ENCODE measurements around the gene LONRF3. TPM values are rescaled to one million over a fixed set of nuclear protein-coding genes. Genes with fewer than 3 reads are reported as not detected.

The LONRF3 gene
- total and polyA plus RNA-seq, 2 of the 8 experiments (the other 6 are each of a cell fraction or from before 2014, with no cell fraction given) = 0.11 TPM; not detected in 1

GRCh38 chrX:118928151-118928550, 46.3 kb upstream of the LONRF3 start:
- no peaks in the 10 kb centered on the region for H3K36me3 ChIP-seq (ENCODE audit: control insufficient read depth in 2 of 4, insufficient read depth in 4 of 4, low read length in 3 of 4)
- no peaks in the 10 kb centered on the region for H3K9me3 ChIP-seq (ENCODE audit: insufficient read depth in 2 of 2, low read depth in 1 of 2, low read length in 1 of 2)
- no peaks in the 10 kb centered on the region for H4K20me1 ChIP-seq (replicated peaks in 1 of 2; ENCODE audit: control insufficient read depth in 1 of 2, insufficient read depth in 2 of 2, low read length in 2 of 2)
- no peak overlapping the region for H3K56ac ChIP-seq (replicated peaks; ENCODE audit: insufficient read length, low read depth, low read length)
- CTCF ChIA-PET (ENCODE audit: partially characterized antibody) = no interaction called here
- H3K27ac ChIP-seq (ENCODE audit: low read depth, low read length) = no peak overlapping the region
- H3K4me2 ChIP-seq (ENCODE audit: insufficient read depth in 1 of 2, low read depth in 2 of 2, low read length in 2 of 2) = no peak overlapping the region
- no peak overlapping the region for H2AFZ ChIP-seq (ENCODE audit: low read length)
- no peaks in the 10 kb centered on the region for H3K79me2 ChIP-seq (ENCODE audit: control insufficient read depth in 1 of 2, insufficient read depth in 2 of 2, low read length in 2 of 2)
- FAIRE-seq (no peak), DNase-seq (ENCODE audit: low read depth in 1 of 2, low spot score in 2 of 2) (no peak)
- H4K5ac ChIP-seq (ENCODE audit: insufficient read length, low read depth, low read length) = no peak overlapping the region
- H3K79me1 ChIP-seq (ENCODE audit: low read depth, low read length) = no peaks in the 10 kb centered on the region
- H3K23me2 ChIP-seq (ENCODE audit: low read depth, low read length) = no peaks in the 10 kb centered on the region
- WGBS, 2 experiments (ENCODE audit: extremely low coverage in 1 of 2, insufficient coverage in 1 of 2, insufficient read length in 1 of 2, insufficient replicate concordance in 2 of 2, low coverage in 1 of 2, low lambda C conversion rate in 2 of 2, missing lambda C conversion rate in 1 of 2) = 90% methylated on average over 2 of the region's 2 CpGs; no CpG with 5 or more reads in 1 of the 2 experiments
- H2BK15ac ChIP-seq (ENCODE audit: low read length) = no peak overlapping the region
- no peak overlapping the region for H2BK5ac ChIP-seq (ENCODE audit: low read depth, low read length)
- no peak overlapping the region for H3K14ac ChIP-seq (ENCODE audit: insufficient read length)
- no peak overlapping the region for H3K9ac ChIP-seq (replicated peaks in 1 of 4; ENCODE audit: extremely low read depth in 1 of 4, low read depth in 3 of 4, low read length in 3 of 4)
- no peak overlapping the region for H4K8ac ChIP-seq (ENCODE audit: extremely low read depth, insufficient read depth, low read length)
- H3K18ac ChIP-seq (ENCODE audit: extremely low read depth, low read length) = no peak overlapping the region
- no peaks in the 10 kb centered on the region for H3K27me3 ChIP-seq (replicated peaks in 1 of 4; ENCODE audit: control insufficient read depth in 3 of 4, extremely low read depth in 1 of 4, insufficient read depth in 3 of 4, low read length in 3 of 4)
- no peak overlapping the region for H4K91ac ChIP-seq (replicated peaks; ENCODE audit: insufficient read length, low read length)
- POLR2A ChIA-PET (ENCODE audit: partially characterized antibody) = no interaction called here
- no peak overlapping the region for H3K4ac ChIP-seq (replicated peaks; ENCODE audit: insufficient read length, low read depth, low read length)
- no peak overlapping the region for H2AK5ac ChIP-seq (ENCODE audit: low read depth, low read length)
- no peak overlapping the region for H3K4me3 ChIP-seq (ENCODE audit: extremely low read depth in 1 of 4, insufficient read depth in 2 of 4, low read depth in 3 of 4, low read length in 4 of 4)
- no peaks in the 10 kb centered on the region for H3K4me1 ChIP-seq (replicated peaks in 1 of 4; ENCODE audit: control insufficient read depth in 3 of 4, insufficient read depth in 4 of 4, low read length in 3 of 4)
- no peak overlapping the region for H2BK120ac ChIP-seq (replicated peaks; ENCODE audit: low read depth, low read length)
- H2BK12ac ChIP-seq (ENCODE audit: low read depth, low read length) = no peak overlapping the region
- no peak overlapping the region for H2BK20ac ChIP-seq (ENCODE audit: low read length)
- no peak overlapping the region for H3K23ac ChIP-seq (ENCODE audit: insufficient read length)
- no peak for TF ChIP-seq HDAC2 (IDR thresholded peaks at IDR 0.05; ENCODE audit: borderline replicate concordance in 1 of 2, low read depth in 2 of 2, low read length in 2 of 2)
- TF ChIP-seq YY1 (IDR thresholded peaks at IDR 0.05; ENCODE audit: low read depth, low read length) = no peak
- no peak for TF ChIP-seq TAF1 (IDR thresholded peaks at IDR 0.05; ENCODE audit: low read depth, low read length)
- TF ChIP-seq ZNF274 (IDR thresholded peaks at IDR 0.05; ENCODE audit: borderline replicate concordance, extremely low read depth, low read length) = no peak
- TF ChIP-seq SIX5 (IDR thresholded peaks at IDR 0.05; ENCODE audit: low read depth, low read length) = no peak
- no peak for TF ChIP-seq CEBPB (IDR thresholded peaks at IDR 0.05; ENCODE audit: low read depth, low read length)
- no peak for TF ChIP-seq KDM5A (IDR thresholded peaks at IDR 0.05; ENCODE audit: low read length)
- no peak for TF ChIP-seq SIRT6 (IDR thresholded peaks at IDR 0.05; ENCODE audit: low read length)
- TF ChIP-seq BCL11A (IDR thresholded peaks at IDR 0.05; ENCODE audit: low read depth in 2 of 2, low read length in 2 of 2) = no peak
